Forelimb muscle (tissue), 1 donor: ENCODE measurements around the gene ALKBH7. TPM values are rescaled to one million over a fixed set of nuclear protein-coding genes. Genes with fewer than 3 reads are reported as not detected.
"Not testable (repeated sequence)": the region's sequence is repeated elsewhere in the genome, so short reads cannot be mapped to it uniquely, and the experiment has no call there.

Source experiments
- DNase-seq: peaks from one replicate; pipeline ENCODE4 v3.0.0-alpha.2; 2013; ENCODE audit warnings: low read depth
- polyA plus RNA-seq: library from polyadenylated mRNA; unstranded; fragments of 120-200 nt; gene quantifications from one replicate; pipeline ENCODE4 v1.2.1, GENCODE V29; 2013; ENCODE audit not compliant: insufficient read length

ALKBH7 gene, protein sequence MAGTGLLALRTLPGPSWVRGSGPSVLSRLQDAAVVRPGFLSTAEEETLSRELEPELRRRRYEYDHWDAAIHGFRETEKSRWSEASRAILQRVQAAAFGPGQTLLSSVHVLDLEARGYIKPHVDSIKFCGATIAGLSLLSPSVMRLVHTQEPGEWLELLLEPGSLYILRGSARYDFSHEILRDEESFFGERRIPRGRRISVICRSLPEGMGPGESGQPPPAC
- 94.8 TPM for polyA plus RNA-seq

- peak; percentile 100 for DNase-seq
Observed at GRCh38 chr19:6372594-6373095, at the start of gene ALKBH7. TSS of gene ALKBH7 (plus strand) at chr19:6372794. CDS start at chr19:6372821, 27 bp downstream.

GRCh38 chr19:6324757-6325156 lies 47.8 kb upstream of the ALKBH7 start:
- DNase-seq = no peak

DNA sequence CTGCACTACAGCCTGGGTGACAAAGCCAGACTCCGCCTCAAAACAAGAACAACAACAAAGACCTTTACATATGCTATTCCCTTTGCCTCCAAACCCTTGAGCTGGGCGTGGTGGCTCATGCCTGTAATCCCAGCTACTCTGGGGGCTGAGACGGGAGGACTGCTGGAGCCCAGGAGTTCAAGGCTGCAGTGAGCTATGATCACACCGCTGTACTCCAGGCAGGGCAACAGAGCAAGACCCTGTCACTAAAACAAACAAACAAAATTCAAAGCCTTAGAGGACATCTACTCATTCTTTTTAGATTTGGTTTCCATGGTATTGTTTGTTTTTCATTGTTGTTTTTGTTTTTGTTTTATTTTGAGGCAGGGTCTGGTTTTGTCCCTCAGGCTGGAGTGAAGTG lies 47.0 kb upstream of the ALKBH7 start:
- DNase-seq = no peak

GRCh38 chr19:6326815-6327214 lies 45.8 kb upstream of the ALKBH7 start:
- DNase-seq = no peak

- DNase-seq = no peak
Observed at GRCh38 chr19:6333439-6333838, 39.2 kb upstream of the ALKBH7 start, which contains the start of gene ACER1. TSS of gene ACER1 (minus strand) at chr19:6333612. CDS start at chr19:6333551, 61 bp downstream.

DNA sequence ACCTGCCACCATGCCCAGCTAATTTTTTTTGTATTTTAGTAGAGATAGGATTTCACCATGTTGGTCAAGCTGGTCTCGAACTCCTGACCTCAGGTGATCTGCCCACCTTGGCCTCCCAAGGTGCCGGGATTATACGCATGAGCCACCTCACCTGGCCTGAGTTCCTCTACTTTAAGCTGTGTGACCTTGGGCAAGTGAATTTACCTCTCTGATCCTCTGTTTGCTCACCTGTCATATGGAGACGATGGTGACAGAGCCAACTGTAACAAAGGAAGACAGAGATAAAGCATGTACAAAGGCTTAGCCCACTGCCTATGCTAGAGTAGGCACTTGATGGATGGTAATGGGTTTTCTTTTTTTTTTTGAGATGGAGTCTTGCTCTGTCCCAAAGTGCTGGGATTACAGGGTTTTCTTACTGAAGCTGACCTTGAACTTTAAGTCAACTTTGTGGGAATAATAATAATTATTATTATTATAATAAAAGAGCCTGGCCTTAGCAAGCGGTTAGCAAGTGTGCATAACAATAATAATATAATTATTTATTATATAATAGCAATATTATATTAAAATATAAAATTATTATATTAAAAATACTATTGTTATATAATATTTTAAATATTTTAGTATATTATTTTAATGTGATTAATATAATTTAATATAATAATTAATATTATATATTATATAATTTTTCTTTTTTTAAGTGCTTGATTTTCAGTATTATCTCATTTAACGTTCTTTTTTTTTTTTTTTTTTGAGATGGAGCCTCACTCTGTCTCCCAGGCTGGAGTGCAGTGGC lies 37.9 kb upstream of the ALKBH7 start:
- DNase-seq = no peak

DNA sequence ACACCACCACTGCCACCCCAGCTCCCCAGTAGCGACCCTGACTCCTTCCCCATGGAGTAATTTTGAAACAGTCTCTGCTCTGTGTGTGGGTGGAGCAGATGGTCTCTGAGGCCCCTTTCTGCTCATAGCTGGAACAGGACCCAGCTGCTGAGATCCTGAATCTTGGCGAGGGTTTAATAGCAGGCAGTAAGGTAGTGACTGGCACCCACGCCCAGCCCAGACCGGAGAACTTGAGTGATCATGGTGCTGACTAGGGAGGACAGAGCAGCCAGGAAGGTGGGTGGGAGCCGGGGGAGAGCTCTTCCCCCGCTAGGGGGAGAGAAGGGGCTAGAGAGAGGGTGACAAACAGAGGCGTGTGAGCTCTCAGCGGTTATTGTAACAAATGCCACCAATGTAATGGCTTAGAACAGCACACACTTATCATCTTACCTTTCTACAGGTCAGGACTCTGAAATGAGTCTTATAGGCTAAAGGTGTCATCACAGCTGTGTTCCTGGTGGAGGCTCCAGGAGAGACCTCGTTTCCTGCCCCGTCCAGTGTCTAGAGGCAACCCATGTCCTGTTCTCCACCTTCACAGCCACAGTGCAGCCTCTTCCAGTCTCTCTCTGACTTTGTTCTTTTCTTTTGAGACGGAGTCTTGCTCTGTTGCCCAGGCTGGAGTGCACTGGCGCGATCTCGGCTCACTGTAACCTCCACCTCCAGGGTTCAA lies 31.9 kb upstream of the ALKBH7 start:
- no peak for DNase-seq

- DNase-seq = no peak
Observed at GRCh38 chr19:6343462-6343861, 29.1 kb upstream of the ALKBH7 start.

DNA sequence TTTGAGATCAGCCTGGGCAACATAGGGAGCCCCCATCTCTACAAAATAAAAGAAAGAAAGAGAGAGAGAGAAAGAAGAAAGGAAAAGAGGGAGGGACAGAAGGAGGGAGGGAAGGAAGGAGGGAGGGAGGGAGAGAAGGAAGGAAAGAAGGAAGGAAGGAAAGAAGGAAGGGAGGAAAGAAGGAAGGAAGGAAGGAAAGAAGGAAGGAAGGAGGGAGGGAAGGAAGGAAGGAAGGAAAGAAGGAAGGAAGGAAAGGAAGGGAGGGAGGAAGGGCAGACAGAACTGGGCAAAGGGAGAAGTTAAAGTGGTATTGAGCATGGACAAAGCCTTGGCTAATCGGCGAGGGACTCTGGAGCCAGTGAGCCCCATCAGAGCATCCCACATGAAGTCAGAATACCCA lies 23.3 kb upstream of the ALKBH7 start:
- not testable (repeated sequence) for DNase-seq

DNA sequence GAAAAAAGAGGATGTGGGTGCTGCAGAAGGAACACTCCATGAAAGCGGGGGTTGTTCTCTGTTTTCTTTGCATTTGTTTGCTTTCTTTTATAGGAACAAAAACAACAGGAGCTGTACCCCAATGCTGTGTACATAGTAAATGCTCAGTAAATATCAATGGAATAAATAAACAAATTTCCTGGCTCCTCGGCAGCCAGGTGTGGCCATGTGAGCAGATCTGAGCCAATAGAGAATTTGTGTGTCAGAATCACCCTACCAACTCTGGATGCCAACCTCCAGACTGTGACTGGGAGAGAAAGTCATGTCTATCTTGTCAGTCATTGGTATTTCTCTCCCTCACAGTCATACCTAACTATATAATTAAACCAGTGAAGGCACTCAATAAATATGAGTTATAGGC lies 21.9 kb upstream of the ALKBH7 start:
- no peak for DNase-seq

- DNase-seq = no peak
Observed at GRCh38 chr19:6352381-6353165, 20.0 kb upstream of the ALKBH7 start.

GRCh38 chr19:6354098-6354674 lies 18.4 kb upstream of the ALKBH7 start:
- DNase-seq = no peak

DNA sequence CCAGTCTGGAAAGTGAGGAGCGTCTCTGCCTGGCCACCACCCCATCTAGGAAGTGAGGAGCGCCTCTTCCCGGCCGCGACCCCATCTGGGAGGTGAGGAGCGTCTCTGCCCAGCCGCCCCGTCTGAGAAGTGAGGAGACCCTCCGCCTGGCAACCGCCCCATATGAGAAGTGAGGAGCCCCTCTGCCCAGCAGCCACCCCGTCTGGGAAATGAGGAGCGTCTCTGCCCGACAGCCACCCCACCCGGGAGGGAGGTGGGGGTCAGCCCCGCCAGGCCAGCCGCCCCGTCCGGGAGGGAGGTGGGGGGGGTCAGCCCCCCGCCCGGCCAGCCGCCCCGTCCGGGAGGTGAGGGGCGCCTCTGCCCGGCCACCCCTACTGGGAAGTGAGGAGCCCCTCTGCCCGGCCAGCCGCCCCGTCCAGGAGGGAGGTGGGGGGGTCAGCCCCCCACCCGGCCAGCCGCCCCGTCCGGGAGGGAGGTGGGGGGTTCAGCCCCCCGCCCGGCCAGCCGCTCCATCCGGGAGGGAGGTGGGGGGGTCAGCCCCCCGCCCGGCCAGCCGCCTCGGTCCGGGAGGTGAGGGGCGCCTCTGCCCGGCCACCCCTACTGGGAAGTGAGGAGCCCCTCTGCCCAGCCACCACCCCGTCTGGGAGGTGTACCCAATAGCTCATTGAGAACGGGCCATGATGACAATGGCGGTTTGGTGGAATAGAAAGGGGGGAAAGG lies 17.1 kb upstream of the ALKBH7 start:
- DNase-seq = not testable (repeated sequence)

DNA sequence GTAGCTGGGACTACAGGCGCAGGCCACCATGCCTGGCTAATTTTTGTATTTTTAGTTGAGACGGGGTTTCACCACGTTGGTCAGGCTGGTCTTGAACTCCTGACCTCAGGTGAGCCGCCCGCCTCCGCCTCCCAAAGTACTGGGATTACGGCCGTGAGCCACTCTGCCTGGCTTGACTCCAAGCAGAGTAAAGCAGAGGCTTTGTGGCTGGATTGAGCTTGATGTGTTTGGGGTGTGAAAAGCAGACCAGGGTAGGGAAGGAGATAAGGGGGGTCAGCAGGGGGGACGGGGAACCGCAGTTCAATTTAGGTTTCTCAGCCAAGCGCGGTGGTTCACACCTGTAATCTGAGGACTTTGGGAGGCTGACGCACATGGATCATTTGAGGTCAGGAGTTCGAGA lies 15.4 kb upstream of the ALKBH7 start:
- DNase-seq = no peak

- DNase-seq = no peak
Observed at GRCh38 chr19:6358003-6358402, 14.6 kb upstream of the ALKBH7 start.

GRCh38 chr19:6359568-6360341 lies 12.8 kb upstream of the ALKBH7 start:
- no peak for DNase-seq

GRCh38 chr19:6360445-6360844 lies 12.1 kb upstream of the ALKBH7 start:
- not testable (repeated sequence) for DNase-seq

GRCh38 chr19:6360857-6361216 lies 11.8 kb upstream of the ALKBH7 start:
- DNase-seq = not testable (repeated sequence)

- DNase-seq = no peak
Observed at GRCh38 chr19:6362027-6362350, 10.6 kb upstream of the ALKBH7 start.

GRCh38 chr19:6362351-6362801 lies 10.2 kb upstream of the ALKBH7 start:
- DNase-seq = no peak
